Psoas muscle (tissue), 8 donors: ENCODE results near the gene TM9SF4. TPM values are rescaled to one million over a fixed set of nuclear protein-coding genes. Genes with fewer than 3 reads are reported as not detected.

ENCODE experiments used
- ATAC-seq, 4 donors: fragments of 200-7000 bp; cut with Tn5 transposase; one replicate each; pipeline ENCODE4 v1.9.1; 2020; ENCODE audit warnings: moderate library complexity in 3 of 4, mild to moderate bottlenecking in 2 of 4
- DNase-seq, 2 donors: peaks; one replicate each; pipeline ENCODE4 v3.0.0-alpha.2; 2020
- H3K27ac ChIP-seq: fragments of 200-600 bp; one replicate; pipeline ENCODE4 v1.8.0; 2022
- H3K27me3 ChIP-seq, 3 donors: fragments of 200-600 bp in 1 of 3; one replicate each; pipeline versions ENCODE4 v1.6.1 to v1.8.0; 2013 to 2022; ENCODE audit warnings: low read length in 2 of 3, mild to moderate bottlenecking in 2 of 3, moderate library complexity in 1 of 3; ENCODE audit not compliant: insufficient read depth in 3 of 3
- H3K36me3 ChIP-seq, 2 donors: fragments of 200-600 bp in 1 of 2; one replicate each; pipeline versions ENCODE4 v1.6.1 to v1.8.0; 2013 to 2022; ENCODE audit warnings: low read depth in 1 of 2, mild to moderate bottlenecking in 1 of 2, moderate library complexity in 1 of 2; ENCODE audit not compliant: insufficient read depth in 1 of 2
- H3K4me1 ChIP-seq: fragments of 200-600 bp; one replicate; pipeline ENCODE4 v1.8.0; 2022
- H3K4me3 ChIP-seq: fragments of 200-600 bp; one replicate; pipeline ENCODE4 v1.8.0; 2022; ENCODE audit warnings: mild to moderate bottlenecking
- H3K9me3 ChIP-seq: fragments of 200-600 bp; one replicate; pipeline ENCODE4 v1.8.0; 2022
- CTCF ChIP-seq: fragments of 200-600 bp; IDR thresholded peaks from one replicate; pipeline ENCODE4 v1.8.0; 2022; ENCODE audit warnings: antibody characterized with exemption
- WGBS, 3 donors: extraction: QIAGEN DNeasy Blood & Tissue Kit; methylation state at CpG; one replicate each; pipeline versions ENCODE4 v1.1.6 to v1.1.7; 2013; 5-methylcytosine and 5-hydroxymethylcytosine counted together
- intact Hi-C, 2 donors: fragments of 100-400 bp; cut with DNase I; formaldehyde crosslinking; loops; one replicate each; pipeline versions ENCODE4 v1.11.0 to v1.14.2; 2022
- polyA plus RNA-seq, 3 donors: library from polyadenylated mRNA; stranded (reverse); fragments of 200-250 nt; gene quantifications; one replicate each; pipeline ENCODE4 v1.2.3, GENCODE V29; 2013
- total RNA-seq, 4 donors: library from RNA; stranded (reverse); fragmentation: NEBNext Ultra II Directional in 2 of 4; extraction: Animal tissue kit (Norgen Biotek cat#: 25700) in 2 of 4; gene quantifications; one replicate each; pipeline versions ENCODE4 v1.2.1 to v1.2.4, GENCODE V29; 2021 to 2023
- donor health status: healthy with polysubstance abuse.
- donor health status: DM: no; HTN: no; CAD: no; lungs with moderate emphysema.
- donor health status: Bipolar disorder and iron deficiency.
- donor health status: healthy.
- donor health status: DM: yes; HTN: yes; CAD: no.
- donor health status: DM: no; HTN: no; CAD: no.
- donor health status: DM: no; HTN: no; CAD: no.
- donor health status: DM: yes; HTN: yes; CAD: no.

TM9SF4 gene
- total and polyA plus RNA-seq, 7 donors = 14.0 to 28.0 (median 25.7) TPM

DNA sequence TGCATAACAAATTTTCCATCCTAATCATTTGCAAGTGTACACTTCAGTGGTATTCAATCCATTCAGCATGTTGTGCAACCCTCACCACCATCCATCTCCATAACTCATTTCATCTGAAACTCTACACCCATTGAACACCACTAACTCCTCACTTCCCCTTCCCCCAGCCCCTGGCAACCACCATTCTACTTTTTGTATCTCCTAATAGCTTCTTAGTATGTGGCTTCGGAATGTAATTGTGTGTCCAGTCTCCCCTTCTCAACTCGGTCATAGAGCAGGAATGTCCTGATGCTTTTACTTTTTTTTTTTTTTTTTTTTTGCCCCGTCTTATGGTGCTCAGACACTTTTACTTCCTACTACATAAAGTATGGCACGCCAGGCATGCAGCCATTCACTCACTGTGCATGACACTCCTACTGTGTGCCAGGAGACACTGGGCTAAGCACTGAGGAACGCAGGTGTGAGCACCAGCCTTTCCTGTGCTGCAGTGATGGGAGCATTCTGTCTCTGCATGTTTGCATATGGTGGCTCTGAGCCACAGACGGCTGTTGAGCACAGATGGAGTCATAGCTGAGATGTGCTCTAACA lies 42.2 kb upstream of the TM9SF4 start:
- H3K9me3 ChIP-seq = no peaks in the 10 kb centered on the region
- no peak for TF ChIP-seq CTCF
- no peaks in the 10 kb centered on the region for H3K27me3 ChIP-seq
- intact Hi-C loops = no loop called here
- peak; percentile 54 to 82 (median 74) for ATAC-seq
- no peak for DNase-seq
- H3K4me3 ChIP-seq = no peak overlapping the region
- H3K4me1 ChIP-seq = no peaks in the 10 kb centered on the region
- H3K27ac ChIP-seq = no peak overlapping the region
- WGBS, 3 donors = 32 to 52% (median 34%) methylated on average over 6 of the region's 6 CpGs
- no peaks in the 10 kb centered on the region for H3K36me3 ChIP-seq

DNA sequence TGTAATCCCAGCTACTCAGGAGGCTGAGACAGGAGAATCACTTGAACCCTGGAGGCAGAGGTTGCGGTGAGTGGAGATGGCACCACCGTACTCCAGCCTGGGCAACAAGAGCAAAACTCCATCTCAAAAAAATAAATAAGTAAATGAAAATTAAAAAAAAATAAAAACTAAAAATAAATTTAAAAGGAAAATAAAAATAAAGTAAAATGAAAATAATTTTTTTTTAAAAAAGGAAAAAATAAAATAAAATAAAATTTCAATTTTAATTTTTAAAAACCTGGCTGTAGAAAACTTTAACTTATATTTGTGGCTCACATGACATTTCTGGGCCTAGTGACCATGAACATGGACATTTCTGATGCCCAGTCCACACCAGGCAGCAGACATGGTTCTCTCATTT lies 41.3 kb upstream of the TM9SF4 start:
- no peak for ATAC-seq
- 97 to 100% (median 98%) methylated on average over 2 of the region's 2 CpGs for WGBS, 3 donors

DNA sequence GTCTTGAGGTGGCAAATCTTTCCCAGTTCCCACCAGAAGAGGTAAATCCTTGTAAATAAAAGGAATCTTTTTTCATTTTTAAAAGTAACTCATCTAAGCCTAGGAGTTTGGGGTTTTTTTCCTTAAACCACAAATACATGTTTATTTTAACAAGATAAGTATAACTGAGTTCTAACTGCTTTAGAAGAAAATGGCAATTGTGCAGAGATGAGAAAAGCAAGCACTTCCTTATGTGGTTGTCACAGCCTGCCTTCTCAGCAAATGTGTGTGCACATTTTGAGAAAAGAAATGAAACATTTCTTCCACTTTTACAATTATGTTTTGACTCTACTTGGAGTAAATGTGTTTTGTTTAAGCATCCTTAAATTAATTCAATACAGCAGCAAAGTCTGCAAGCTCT lies 39.8 kb upstream of the TM9SF4 start:
- no peaks in the 10 kb centered on the region for H3K36me3 ChIP-seq
- intact Hi-C loops = no loop called here
- H3K27ac ChIP-seq = no peak overlapping the region
- no peak overlapping the region for H3K4me3 ChIP-seq
- no peak for ATAC-seq
- DNase-seq = no peak
- peaks cover 0 to 2% (median 0%) of the 10 kb centered on the region in 3 donors for H3K27me3 ChIP-seq
- no peaks in the 10 kb centered on the region for H3K4me1 ChIP-seq
- no peaks in the 10 kb centered on the region for H3K9me3 ChIP-seq
- no peak for TF ChIP-seq CTCF

More for the DNA sequence above, 41.3 kb upstream of the TM9SF4 start:
- H3K4me1 ChIP-seq = no peaks in the 10 kb centered on the region
- intact Hi-C loops = no loop called here
- no peaks in the 10 kb centered on the region for H3K9me3 ChIP-seq
- no peak overlapping the region for H3K4me3 ChIP-seq
- no peaks in the 10 kb centered on the region for H3K36me3 ChIP-seq
- TF ChIP-seq CTCF = no peak
- H3K27ac ChIP-seq = no peak overlapping the region
- no peaks in the 10 kb centered on the region for H3K27me3 ChIP-seq
- no peak for DNase-seq

DNA sequence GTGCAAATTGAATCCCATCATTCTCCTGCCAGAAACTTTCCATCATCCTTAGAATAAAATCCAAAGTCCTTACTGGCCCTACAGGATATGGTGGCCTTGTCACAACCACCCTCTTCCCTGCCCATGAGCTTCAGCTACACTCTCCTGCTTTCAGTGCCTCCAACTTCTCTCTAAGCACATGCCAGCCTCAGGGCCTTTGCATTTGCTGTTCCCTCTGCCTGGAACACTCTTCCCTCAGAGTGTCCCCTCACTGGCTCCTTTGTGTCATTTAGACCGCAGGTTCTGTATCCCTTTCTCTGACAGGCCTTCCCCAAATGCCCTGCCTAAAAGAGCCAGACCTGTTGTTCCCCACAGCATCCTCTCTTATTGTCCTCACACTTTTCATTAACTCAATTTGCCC lies 39.2 kb upstream of the TM9SF4 start:
- Histone ChIP-seq H3K27ac (no peak overlapping the region), H3K9me3 (no peaks in the 10 kb centered on the region), H3K4me1 (no peaks in the 10 kb centered on the region), H3K36me3 (no peaks in the 10 kb centered on the region), H3K4me3 (no peak overlapping the region), H3K27me3 (peaks cover 0 to 2% (median 0%) of the 10 kb centered on the region in 3 donors)
- intact Hi-C loops = no loop called here
- WGBS, 3 donors = 79 to 94% (median 88%) methylated on average over 1 of the region's 1 CpG
- ATAC-seq (no peak), DNase-seq (no peak)
- no peak for TF ChIP-seq CTCF

DNA sequence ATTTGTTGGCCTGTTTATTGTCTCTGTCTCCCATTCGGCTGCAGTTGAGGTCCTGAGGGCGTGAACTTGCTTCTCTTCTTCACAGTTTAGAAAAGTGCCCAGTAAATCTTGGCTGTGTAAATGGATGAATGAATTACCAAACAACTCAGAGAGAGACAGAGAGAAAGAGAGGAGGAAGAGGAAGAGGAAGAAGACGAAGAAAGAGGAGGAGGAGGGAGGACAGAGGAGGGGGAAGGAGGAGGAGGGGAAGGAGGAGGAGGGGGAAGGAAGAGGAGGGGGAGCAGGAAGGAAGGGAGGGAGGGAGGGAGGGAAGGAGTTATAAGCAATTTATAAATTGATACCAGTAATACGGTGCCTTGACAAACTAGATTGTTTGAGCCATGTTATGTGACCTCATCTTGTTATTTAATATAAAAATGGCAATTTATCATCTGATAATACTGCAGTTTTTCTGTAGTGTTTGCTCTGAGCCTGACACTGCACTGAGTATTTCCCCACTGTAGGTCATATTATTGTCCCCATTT lies 38.8 kb upstream of the TM9SF4 start:
- intact Hi-C loops = no loop called here
- Histone ChIP-seq H3K4me1 (no peaks in the 10 kb centered on the region), H3K27ac (no peak overlapping the region)

More for the DNA sequence above, 38.8 kb upstream of the TM9SF4 start:
- no peak overlapping the region for H3K4me3 ChIP-seq
- ATAC-seq = no peak
- peaks cover 0 to 2% (median 0%) of the 10 kb centered on the region in 3 donors for H3K27me3 ChIP-seq
- TF ChIP-seq CTCF = no peak
- 41 to 45% (median 45%) methylated on average over 4 of the region's 4 CpGs for WGBS, 3 donors
- no peak for DNase-seq
- no peaks in the 10 kb centered on the region for H3K9me3 ChIP-seq
- no peaks in the 10 kb centered on the region for H3K36me3 ChIP-seq
